Measurements from ENCODE around the gene WHRN. TPM values are rescaled to one million over a fixed set of nuclear protein-coding genes. Genes with fewer than 3 reads are reported as not detected.

The WHRN gene
- polyA plus RNA-seq, 3 donors = 7.3 to 17.2 (median 10.2) TPM

GRCh38 chr9:114521846-114522245 is 16.6 kb upstream of the WHRN start:
- DNase-seq (ENCODE audit: extremely low read depth in 1 of 11, low read depth in 9 of 11, low spot score in 4 of 11) = no peak

GRCh38 chr9:114518599-114519022 is 13.3 kb upstream of the WHRN start:
- DNase-seq (ENCODE audit: extremely low read depth in 1 of 11, low read depth in 9 of 11, low spot score in 4 of 11) = no peak

- no peak for DNase-seq (ENCODE audit: extremely low read depth in 1 of 11, low read depth in 9 of 11, low spot score in 4 of 11)
Measured at GRCh38 chr9:114518120-114518519, 12.8 kb upstream of the WHRN start.

GRCh38 chr9:114516913-114517312 is 11.6 kb upstream of the WHRN start:
- DNase-seq (ENCODE audit: extremely low read depth in 1 of 11, low read depth in 9 of 11, low spot score in 4 of 11) = no peak

GRCh38 chr9:114515528-114515927 is 10.3 kb upstream of the WHRN start:
- DNase-seq (ENCODE audit: extremely low read depth in 1 of 11, low read depth in 9 of 11, low spot score in 4 of 11) = no peak

GRCh38 chr9:114513959-114514267 is 8.6 kb upstream of the WHRN start:
- no peak for DNase-seq (ENCODE audit: extremely low read depth in 1 of 11, low read depth in 9 of 11, low spot score in 4 of 11)

GRCh38 chr9:114513055-114513958 is 8.0 kb upstream of the WHRN start:
- DNase-seq (ENCODE audit: extremely low read depth in 1 of 11, low read depth in 9 of 11, low spot score in 4 of 11) = no peak

- no peak for DNase-seq (ENCODE audit: extremely low read depth in 1 of 11, low read depth in 9 of 11, low spot score in 4 of 11)
Measured at GRCh38 chr9:114511978-114512874, 7.0 kb upstream of the WHRN start.

GRCh38 chr9:114507726-114508125 is 2.5 kb upstream of the WHRN start:
- no peak for DNase-seq (ENCODE audit: extremely low read depth in 1 of 11, low read depth in 9 of 11, low spot score in 4 of 11)

- no peak for DNase-seq (ENCODE audit: extremely low read depth in 1 of 11, low read depth in 9 of 11, low spot score in 4 of 11)
Measured at GRCh38 chr9:114506082-114506390, 763 bp upstream of the WHRN start.

GRCh38 chr9:114504341-114505186 is 709 bp downstream of the WHRN start:
- peak in 1 of 11 donors; percentile 50 for DNase-seq (ENCODE audit: extremely low read depth in 1 of 11, low read depth in 9 of 11, low spot score in 4 of 11)

- DNase-seq (ENCODE audit: extremely low read depth in 1 of 11, low read depth in 9 of 11, low spot score in 4 of 11) = no peak
Measured at GRCh38 chr9:114503522-114504340, 1.5 kb downstream of the WHRN start.

- DNase-seq (ENCODE audit: extremely low read depth in 1 of 11, low read depth in 9 of 11, low spot score in 4 of 11) = no peak
Measured at GRCh38 chr9:114503009-114503408, 2.3 kb downstream of the WHRN start.

- no peak for DNase-seq (ENCODE audit: extremely low read depth in 1 of 11, low read depth in 9 of 11, low spot score in 4 of 11)
Measured at GRCh38 chr9:114501796-114502682, 3.2 kb downstream of the WHRN start.

GRCh38 chr9:114500697-114501292 is 4.5 kb downstream of the WHRN start:
- DNase-seq (ENCODE audit: extremely low read depth in 1 of 11, low read depth in 9 of 11, low spot score in 4 of 11) = no peak

- DNase-seq (ENCODE audit: extremely low read depth in 1 of 11, low read depth in 9 of 11, low spot score in 4 of 11) = no peak
Measured at GRCh38 chr9:114499941-114500696, 5.2 kb downstream of the WHRN start.

- DNase-seq (ENCODE audit: extremely low read depth in 1 of 11, low read depth in 9 of 11, low spot score in 4 of 11) = no peak
Measured at GRCh38 chr9:114499528-114499927, 5.7 kb downstream of the WHRN start.
